GM19238 (cell line): ENCODE measurements around the gene PTPA.

Experiments used
- DNase-seq: peaks from one replicate; pipeline ENCODE4 v3.0.0; 2011; ENCODE audit warnings: low spot score; ENCODE audit not compliant: insufficient read length

PTPA gene

GRCh38 chr9:129136446-129137035 lies 25.3 kb downstream of the PTPA start:
- no peak for DNase-seq

GRCh38 chr9:129137292-129138143 lies 26.3 kb downstream of the PTPA start:
- no peak for DNase-seq

GRCh38 chr9:129138144-129138462 lies 26.9 kb downstream of the PTPA start:
- no peak for DNase-seq

GRCh38 chr9:129138476-129139232 lies 27.4 kb downstream of the PTPA start:
- no peak for DNase-seq

GRCh38 chr9:129139233-129139992 lies 28.2 kb downstream of the PTPA start:
- peak; percentile 74 for DNase-seq

GRCh38 chr9:129139993-129140396 lies 28.8 kb downstream of the PTPA start:
- peak; percentile 81 for DNase-seq

- DNase-seq = no peak
Measured at GRCh38 chr9:129140397-129141065, 29.3 kb downstream of the PTPA start.

GRCh38 chr9:129141066-129142041 lies 30.1 kb downstream of the PTPA start:
- DNase-seq = peak; percentile 64

GRCh38 chr9:129142138-129142935 lies 31.1 kb downstream of the PTPA start:
- no peak for DNase-seq

- peak; percentile 75 for DNase-seq
Measured at GRCh38 chr9:129143031-129143927, 32.1 kb downstream of the PTPA start.

GRCh38 chr9:129145316-129145715 lies 34.1 kb downstream of the PTPA start:
- DNase-seq = no peak

GRCh38 chr9:129145841-129146292 lies 34.7 kb downstream of the PTPA start:
- no peak for DNase-seq

- no peak for DNase-seq
Measured at GRCh38 chr9:129146441-129146941, 35.3 kb downstream of the PTPA start.

- no peak for DNase-seq
Measured at GRCh38 chr9:129148463-129149204, 37.4 kb downstream of the PTPA start.

- DNase-seq = no peak
Measured at GRCh38 chr9:129149442-129149841, 38.2 kb downstream of the PTPA start.

GRCh38 chr9:129150122-129150521 lies 38.9 kb downstream of the PTPA start:
- DNase-seq = no peak

- DNase-seq = no peak
Measured at GRCh38 chr9:129150672-129151211, 39.5 kb downstream of the PTPA start.
